Testis (tissue), 2 donors: ENCODE data around the gene GFRA4.

Source experiments
- POLR2A ChIP-seq: fragments of 450-650 bp; IDR thresholded peaks from one replicate; pipeline ENCODE4 v1.6.1; 2017; ENCODE audit warnings: antibody characterized with exemption, mild to moderate bottlenecking, moderate library complexity
- TF ChIP-seq, protein P1 (sequence below), 3 experiments: fragments of 450-650 bp in 2 of 3; fragments of 200-600 bp in 1 of 3; sonication (generic) in 1 of 3; IDR thresholded peaks; one replicate each; pipeline ENCODE4 v1.5.1; 2016 to 2019; ENCODE audit warnings: antibody characterized with exemption in 3 of 3, mild to moderate bottlenecking in 2 of 3, moderate library complexity in 1 of 3

- TF ChIP-seq, protein P1, sequence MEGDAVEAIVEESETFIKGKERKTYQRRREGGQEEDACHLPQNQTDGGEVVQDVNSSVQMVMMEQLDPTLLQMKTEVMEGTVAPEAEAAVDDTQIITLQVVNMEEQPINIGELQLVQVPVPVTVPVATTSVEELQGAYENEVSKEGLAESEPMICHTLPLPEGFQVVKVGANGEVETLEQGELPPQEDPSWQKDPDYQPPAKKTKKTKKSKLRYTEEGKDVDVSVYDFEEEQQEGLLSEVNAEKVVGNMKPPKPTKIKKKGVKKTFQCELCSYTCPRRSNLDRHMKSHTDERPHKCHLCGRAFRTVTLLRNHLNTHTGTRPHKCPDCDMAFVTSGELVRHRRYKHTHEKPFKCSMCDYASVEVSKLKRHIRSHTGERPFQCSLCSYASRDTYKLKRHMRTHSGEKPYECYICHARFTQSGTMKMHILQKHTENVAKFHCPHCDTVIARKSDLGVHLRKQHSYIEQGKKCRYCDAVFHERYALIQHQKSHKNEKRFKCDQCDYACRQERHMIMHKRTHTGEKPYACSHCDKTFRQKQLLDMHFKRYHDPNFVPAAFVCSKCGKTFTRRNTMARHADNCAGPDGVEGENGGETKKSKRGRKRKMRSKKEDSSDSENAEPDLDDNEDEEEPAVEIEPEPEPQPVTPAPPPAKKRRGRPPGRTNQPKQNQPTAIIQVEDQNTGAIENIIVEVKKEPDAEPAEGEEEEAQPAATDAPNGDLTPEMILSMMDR (IDR thresholded peaks at IDR 0.05), result no peak
- no peak for TF ChIP-seq POLR2A
Measured at GRCh38 chr20:3702611-3703391, 39.6 kb upstream of the GFRA4 start.
